Mesendoderm (in vitro differentiated cells): ENCODE data around the gene MAGIX.
A peak's percentile ranks its signal among the peaks of the same experiment; 100 is the strongest.

Experiments used
- DNase-seq: peaks from one replicate; pipeline ENCODE4 v3.0.0; 2013
- H2AK5ac ChIP-seq: 2 replicates; pipeline ENCODE4 v1.6.1; 2013; ENCODE audit warnings: low read length, inconsistent platforms
- H2BK120ac ChIP-seq: 2 replicates; pipeline ENCODE4 v1.6.1; 2013; ENCODE audit warnings: low read depth, mild to moderate bottlenecking, low read length, moderate library complexity, mixed read lengths
- H2BK15ac ChIP-seq: replicated peaks from 2 replicates; pipeline ENCODE4 v1.6.1; 2013; ENCODE audit warnings: low read depth, mild to moderate bottlenecking, moderate library complexity
- H2BK5ac ChIP-seq: 2 replicates; pipeline ENCODE4 v1.6.1; 2013; ENCODE audit warnings: low read length, inconsistent platforms
- H3K18ac ChIP-seq: 2 replicates; pipeline ENCODE4 v1.6.1; 2013; ENCODE audit warnings: mild to moderate bottlenecking, low read length, mixed read lengths
- H3K23ac ChIP-seq: one replicate; pipeline ENCODE4 v1.6.1; 2013; ENCODE audit warnings: low read length
- H3K27ac ChIP-seq: 2 replicates; pipeline ENCODE4 v1.5.1; 2013; ENCODE audit warnings: low read depth, mild to moderate bottlenecking, inconsistent platforms, low read length, moderate library complexity
- H3K27me3 ChIP-seq: 2 replicates; pipeline ENCODE4 v1.6.1; 2013; ENCODE audit warnings: low read length, control low read depth, mild to moderate bottlenecking, inconsistent platforms; ENCODE audit not compliant: insufficient read depth, poor library complexity
- H3K36me3 ChIP-seq: 2 replicates; pipeline ENCODE4 v1.6.1; 2013; ENCODE audit warnings: low read length, inconsistent platforms; ENCODE audit not compliant: control insufficient read depth, insufficient read depth
- H3K4ac ChIP-seq: one replicate; pipeline ENCODE4 v1.6.1; 2013; ENCODE audit warnings: low read depth, mild to moderate bottlenecking, low read length, moderate library complexity
- H3K4me1 ChIP-seq: 2 replicates; pipeline ENCODE4 v1.6.1; 2013; ENCODE audit warnings: low read depth, low read length, inconsistent platforms; ENCODE audit not compliant: control insufficient read depth
- H3K4me2 ChIP-seq: 2 replicates; pipeline ENCODE4 v1.6.1; 2013; ENCODE audit warnings: low read length
- H3K4me3 ChIP-seq: 2 replicates; pipeline ENCODE4 v1.5.1; 2013; ENCODE audit warnings: mild to moderate bottlenecking, low read length
- H3K56ac ChIP-seq: one replicate; pipeline ENCODE4 v1.6.1; 2013; ENCODE audit warnings: low read length
- H3K79me1 ChIP-seq: 2 replicates; pipeline ENCODE4 v1.6.1; 2013; ENCODE audit warnings: low read length, inconsistent platforms
- H3K79me2 ChIP-seq: 2 replicates; pipeline ENCODE4 v1.6.1; 2013; ENCODE audit warnings: mild to moderate bottlenecking, low read length; ENCODE audit not compliant: control insufficient read depth, insufficient read depth
- H3K9ac ChIP-seq: 2 replicates; pipeline ENCODE4 v1.6.1; 2013; ENCODE audit warnings: low read length, inconsistent platforms
- H4K5ac ChIP-seq: one replicate; pipeline ENCODE4 v1.6.1; 2013; ENCODE audit warnings: low read length
- H4K8ac ChIP-seq: one replicate; pipeline ENCODE4 v1.6.1; 2013; ENCODE audit warnings: low read depth, mild to moderate bottlenecking, control low read depth, low read length, moderate library complexity
- WGBS: extraction: QIAGEN DNeasy Blood & Tissue Kit; methylation state at CpG from one replicate; pipeline ENCODE4 v1.1.7; 2013; ENCODE audit warnings: low lambda C conversion rate, missing lambda C conversion rate; ENCODE audit not compliant: insufficient coverage; ENCODE audit errors: extremely low coverage; 5-methylcytosine and 5-hydroxymethylcytosine counted together

MAGIX gene

DNA sequence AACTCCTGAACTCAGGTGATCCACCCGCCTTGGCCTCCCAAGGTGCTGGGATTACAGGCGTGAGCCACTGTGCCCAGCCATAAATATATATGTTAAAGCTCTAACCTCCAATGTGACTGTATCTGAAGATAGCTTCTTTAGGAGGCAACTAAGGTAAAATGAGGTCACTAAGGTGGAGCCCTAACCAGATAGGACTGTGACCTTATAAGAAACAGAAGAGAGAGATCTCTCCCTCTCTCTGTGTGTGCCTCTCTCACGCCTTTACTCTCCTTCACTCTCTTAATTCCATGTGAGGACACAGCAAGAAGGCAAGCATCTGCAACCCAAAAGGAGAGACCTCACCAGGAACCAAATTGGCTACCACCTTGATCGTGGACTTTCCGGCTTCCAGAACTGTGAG lies 926 bp upstream of the MAGIX start:
- no CpG with 5 or more reads among the region's 5 CpGs for WGBS
- Histone ChIP-seq H2AK5ac (no peak overlapping the region), H3K9ac (no peak overlapping the region), H3K4me2 (no peak overlapping the region), H2BK120ac (no peak overlapping the region), H3K79me2 (no peaks in the 10 kb centered on the region), H3K56ac (no peak overlapping the region), H2BK5ac (no peak overlapping the region), H3K4me3 (no peak overlapping the region), H4K8ac (no peak overlapping the region), H3K4me1 (no peaks in the 10 kb centered on the region), H3K4ac (no peak overlapping the region), H3K79me1 (no peaks in the 10 kb centered on the region), H3K18ac (no peak overlapping the region), H3K36me3 (no peaks in the 10 kb centered on the region), H3K23ac (no peak overlapping the region), H2BK15ac (no peak overlapping the region), H3K27me3 (no peaks in the 10 kb centered on the region), H3K27ac (no peak overlapping the region), H4K5ac (no peak overlapping the region)
- no peak for DNase-seq

DNA sequence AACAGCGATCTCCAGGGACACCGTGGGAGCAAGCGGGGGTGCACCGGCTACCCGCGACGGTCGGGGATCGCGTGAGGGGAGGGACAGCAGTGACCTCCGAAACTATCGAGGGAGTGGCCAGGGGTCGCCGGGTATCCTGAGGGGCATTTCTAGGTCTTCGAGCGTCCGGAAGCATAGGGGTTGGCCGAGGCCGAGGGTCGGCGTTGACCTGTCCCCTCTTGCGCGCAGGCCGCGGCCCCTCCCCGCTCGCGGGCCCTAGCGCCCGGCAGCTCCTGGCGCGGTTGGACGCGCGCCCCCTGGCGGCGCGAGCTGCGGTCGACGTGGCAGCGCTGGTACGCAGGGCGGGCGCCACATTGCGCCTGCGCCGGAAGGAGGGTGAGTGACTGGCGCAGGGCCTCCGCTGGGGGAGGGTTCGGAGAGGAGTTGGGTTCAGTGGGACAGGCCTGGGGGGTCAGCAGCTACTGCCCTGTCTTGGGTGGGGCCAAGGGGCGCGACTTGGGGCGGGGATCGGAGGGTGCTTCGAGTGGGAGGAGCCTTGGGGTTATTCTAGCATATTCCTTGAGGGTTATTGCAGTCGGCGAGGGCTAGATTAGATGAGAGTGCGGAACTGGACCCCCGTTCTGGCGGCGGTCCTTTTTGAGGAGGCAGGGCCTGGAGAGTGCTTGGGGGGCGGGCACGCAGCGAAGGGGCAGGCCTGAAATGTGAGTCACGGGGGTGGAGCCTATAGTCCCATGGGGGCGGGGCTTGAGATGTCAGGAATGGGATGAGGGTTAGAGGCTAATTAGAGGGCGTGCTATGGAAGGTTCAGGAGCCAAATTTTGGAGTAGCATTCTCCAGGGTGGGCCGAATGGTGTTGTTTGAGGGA lies 1.2 kb downstream of the MAGIX start:
- Histone ChIP-seq H3K4me3 (no peak overlapping the region), H3K36me3 (no peaks in the 10 kb centered on the region), H3K4ac (no peak overlapping the region), H3K27ac (no peak overlapping the region), H2BK5ac (no peak overlapping the region), H3K18ac (peak overlapping the region; percentile 72), H3K79me1 (no peaks in the 10 kb centered on the region), H3K79me2 (no peaks in the 10 kb centered on the region), H2AK5ac (no peak overlapping the region), H3K56ac (peak overlapping the region; percentile 80), H3K27me3 (no peaks in the 10 kb centered on the region), H3K4me1 (no peaks in the 10 kb centered on the region), H4K8ac (no peak overlapping the region), H2BK120ac (no peak overlapping the region), H3K4me2 (no peak overlapping the region), H3K23ac (no peak overlapping the region), H4K5ac (no peak overlapping the region), H3K9ac (peak overlapping the region; percentile 54), H2BK15ac (no peak overlapping the region)
- peak; percentile 92 for DNase-seq
- no CpG with 5 or more reads among the region's 69 CpGs for WGBS

DNA sequence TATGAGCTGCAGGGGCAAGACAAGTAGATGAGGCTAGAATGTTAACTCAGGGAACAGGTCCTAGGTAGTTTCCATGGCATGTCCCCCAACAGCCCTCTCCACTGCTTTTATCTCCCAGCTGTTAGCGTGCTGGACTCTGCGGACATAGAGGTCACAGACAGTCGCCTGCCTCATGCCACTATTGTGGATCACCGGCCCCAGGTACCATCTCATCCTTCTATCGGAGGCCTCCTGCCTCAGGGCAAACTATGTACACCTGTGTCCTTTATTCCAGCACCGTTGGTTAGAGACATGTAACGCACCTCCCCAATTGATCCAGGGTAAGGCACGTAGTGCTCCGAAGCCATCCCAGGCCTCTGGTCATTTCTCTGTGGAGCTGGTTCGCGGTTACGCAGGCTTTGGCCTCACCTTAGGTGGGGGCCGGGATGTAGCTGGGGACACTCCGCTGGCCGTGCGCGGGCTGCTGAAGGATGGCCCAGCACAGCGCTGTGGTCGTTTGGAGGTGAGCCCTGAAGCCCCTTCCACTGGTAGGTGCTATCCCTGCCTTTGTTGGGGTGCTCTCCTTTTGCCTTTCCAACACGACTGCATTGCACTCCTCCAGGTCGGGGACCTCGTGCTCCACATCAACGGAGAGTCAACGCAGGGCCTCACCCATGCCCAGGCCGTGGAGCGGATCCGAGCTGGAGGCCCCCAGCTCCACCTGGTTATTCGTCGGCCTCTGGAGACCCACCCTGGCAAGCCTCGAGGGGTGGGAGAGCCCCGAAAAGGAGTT lies 2.2 kb downstream of the MAGIX start:
- Histone ChIP-seq H3K27ac (no peak overlapping the region), H3K4me3 (no peak overlapping the region), H3K36me3 (no peaks in the 10 kb centered on the region), H3K4me2 (no peak overlapping the region), H2AK5ac (no peak overlapping the region), H3K4ac (no peak overlapping the region), H3K9ac (no peak overlapping the region), H3K79me2 (no peaks in the 10 kb centered on the region), H2BK120ac (no peak overlapping the region), H3K79me1 (no peaks in the 10 kb centered on the region), H4K8ac (no peak overlapping the region), H3K56ac (no peak overlapping the region), H3K18ac (no peak overlapping the region), H3K23ac (no peak overlapping the region), H3K4me1 (no peaks in the 10 kb centered on the region), H2BK5ac (no peak overlapping the region), H4K5ac (no peak overlapping the region), H2BK15ac (no peak overlapping the region), H3K27me3 (no peaks in the 10 kb centered on the region)
- WGBS, result no CpG with 5 or more reads among the region's 31 CpGs
- DNase-seq, result no peak

DNA sequence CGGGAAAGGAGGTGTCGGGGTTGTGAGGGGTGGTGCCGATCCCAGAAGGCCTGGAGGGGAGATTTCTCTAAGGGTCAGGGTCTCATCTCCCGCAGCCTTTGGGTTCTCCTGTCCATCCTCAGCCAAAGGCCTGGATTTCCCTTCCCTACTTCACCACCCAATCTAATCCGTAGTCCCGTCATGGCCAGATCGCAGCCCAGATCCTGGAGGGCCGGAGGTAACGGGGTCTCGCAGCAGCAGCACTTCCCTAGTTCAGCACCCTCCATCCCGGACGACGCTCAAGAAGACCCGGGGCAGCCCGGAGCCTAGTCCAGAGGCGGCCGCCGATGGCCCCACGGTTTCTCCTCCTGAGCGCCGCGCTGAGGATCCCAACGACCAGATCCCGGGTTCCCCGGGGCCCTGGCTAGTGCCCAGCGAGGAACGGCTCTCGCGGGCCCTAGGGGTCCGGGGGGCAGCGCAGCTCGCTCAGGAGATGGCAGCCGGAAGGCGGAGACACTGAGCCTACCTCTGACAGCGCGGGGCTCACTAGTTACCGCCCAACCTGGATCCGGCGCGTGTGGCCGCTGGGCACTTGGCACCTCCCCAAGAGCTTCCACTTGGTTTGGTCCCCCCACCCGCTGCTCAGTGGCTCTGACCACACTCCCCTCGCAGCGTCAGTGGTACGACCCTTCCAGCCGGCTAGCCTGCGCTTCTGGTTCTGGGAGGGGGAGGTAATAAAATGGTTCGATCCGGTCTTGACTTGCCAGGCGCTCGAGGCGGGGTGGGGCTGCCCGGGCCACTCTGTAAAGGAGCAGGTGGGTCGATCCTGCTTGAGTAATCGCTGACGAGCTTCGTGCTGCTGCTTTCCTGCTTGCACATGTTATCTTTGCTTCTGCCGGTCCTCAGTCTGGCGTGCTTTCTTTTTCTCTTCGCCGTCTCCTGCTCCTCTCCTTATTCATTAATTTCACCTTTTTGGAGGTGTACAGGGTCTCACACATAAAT lies 3.6 kb downstream of the MAGIX start:
- Histone ChIP-seq H3K4me2 (peak overlapping the region; percentile 64), H2BK15ac (no peak overlapping the region), H3K27ac (no peak overlapping the region), H3K18ac (no peak overlapping the region), H2AK5ac (no peak overlapping the region), H3K79me2 (no peaks in the 10 kb centered on the region), H3K56ac (peak overlapping the region; percentile 67), H3K79me1 (no peaks in the 10 kb centered on the region), H3K4me1 (no peaks in the 10 kb centered on the region), H3K36me3 (no peaks in the 10 kb centered on the region), H4K5ac (no peak overlapping the region), H2BK120ac (no peak overlapping the region), H4K8ac (no peak overlapping the region), H3K23ac (no peak overlapping the region), H2BK5ac (no peak overlapping the region), H3K4ac (no peak overlapping the region), H3K9ac (peak overlapping the region; percentile 44), H3K27me3 (no peaks in the 10 kb centered on the region), H3K4me3 (no peak overlapping the region)
- no CpG with 5 or more reads among the region's 61 CpGs for WGBS
- DNase-seq, result peak; percentile 96

DNA sequence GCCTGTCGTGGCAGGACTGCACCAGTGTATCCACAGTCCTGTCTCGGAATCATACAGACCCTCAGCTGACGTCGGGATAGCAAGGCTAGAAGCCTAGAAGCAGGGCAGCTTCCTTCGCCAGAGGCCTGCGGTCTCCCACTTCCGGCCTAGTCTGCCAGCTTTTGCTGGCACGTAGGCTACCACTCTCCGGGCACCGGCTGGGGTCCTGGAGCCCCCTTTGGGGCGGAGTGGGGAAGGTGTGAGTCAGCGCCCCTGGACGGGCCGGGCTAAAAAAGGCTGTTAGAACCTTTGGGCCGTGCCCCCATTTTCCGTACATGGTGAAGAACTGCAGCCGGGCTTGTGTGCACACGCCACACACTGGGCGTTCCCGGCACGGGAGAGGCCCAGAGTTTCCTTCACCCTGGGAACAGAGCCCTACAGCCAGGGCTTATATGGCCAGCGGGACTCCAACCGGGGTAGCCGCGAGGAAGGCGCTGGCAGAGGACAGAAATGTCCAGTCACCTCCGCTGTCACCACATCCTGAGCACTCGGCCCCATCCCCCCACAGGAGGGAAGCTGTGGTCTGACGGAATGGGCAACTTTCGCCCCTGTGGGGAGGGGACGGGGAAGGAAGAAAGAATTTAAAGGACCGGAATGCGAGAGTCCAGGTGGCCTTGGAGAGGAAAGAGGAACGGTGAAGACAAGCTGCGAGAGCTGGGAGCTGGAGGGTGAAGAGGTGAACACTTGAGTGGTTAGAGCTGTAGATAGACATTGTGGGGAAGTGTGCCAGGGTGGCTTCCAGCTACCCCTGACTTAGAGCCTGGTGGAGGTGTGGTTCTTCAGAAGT lies 4.6 kb downstream of the MAGIX start:
- H3K4me3 ChIP-seq, result no peak overlapping the region
- no peak overlapping the region for H3K18ac ChIP-seq
- H2BK5ac ChIP-seq, result no peak overlapping the region
- no peaks in the 10 kb centered on the region for H3K79me1 ChIP-seq
- H4K8ac ChIP-seq, result no peak overlapping the region
- H3K36me3 ChIP-seq, result no peaks in the 10 kb centered on the region
- peak overlapping the region; percentile 49 for H3K9ac ChIP-seq
- H3K27ac ChIP-seq, result no peak overlapping the region
- no peaks in the 10 kb centered on the region for H3K79me2 ChIP-seq
- H2AK5ac ChIP-seq, result no peak overlapping the region
- peak; percentile 42 for DNase-seq
- peak overlapping the region; percentile 67 for H3K56ac ChIP-seq
- H2BK120ac ChIP-seq, result no peak overlapping the region
- H3K4me1 ChIP-seq, result no peaks in the 10 kb centered on the region
- H3K4me2 ChIP-seq, result peak overlapping the region; percentile 64
- no peak overlapping the region for H3K23ac ChIP-seq
- H3K4ac ChIP-seq, result no peak overlapping the region
- no peaks in the 10 kb centered on the region for H3K27me3 ChIP-seq
- H2BK15ac ChIP-seq, result no peak overlapping the region
- WGBS, result no CpG with 5 or more reads among the region's 35 CpGs
- H4K5ac ChIP-seq, result no peak overlapping the region
